ENCODE measurements around the gene PRR7. TPM values are rescaled to one million over a fixed set of nuclear protein-coding genes. Genes with fewer than 3 reads are reported as not detected.
A peak's percentile ranks its signal among the peaks of the same experiment; 100 is the strongest.

The PRR7 gene
- total and polyA plus RNA-seq, 2 experiments from 2014 or later, result 4.8 to 11.7 TPM

- Histone ChIP-seq H2AFZ (no peak overlapping the region), H3K27me3 (no peaks in the 10 kb centered on the region)
- TF ChIP-seq EZH2 (IDR thresholded peaks at IDR 0.05; ENCODE audit: borderline replicate concordance) (no peak), EZH2phosphoT487 (IDR thresholded peaks at IDR 0.05; ENCODE audit: low read depth, severe bottlenecking, unreplicated experiment) (no peak)
- TF ChIP-seq, protein P1, sequence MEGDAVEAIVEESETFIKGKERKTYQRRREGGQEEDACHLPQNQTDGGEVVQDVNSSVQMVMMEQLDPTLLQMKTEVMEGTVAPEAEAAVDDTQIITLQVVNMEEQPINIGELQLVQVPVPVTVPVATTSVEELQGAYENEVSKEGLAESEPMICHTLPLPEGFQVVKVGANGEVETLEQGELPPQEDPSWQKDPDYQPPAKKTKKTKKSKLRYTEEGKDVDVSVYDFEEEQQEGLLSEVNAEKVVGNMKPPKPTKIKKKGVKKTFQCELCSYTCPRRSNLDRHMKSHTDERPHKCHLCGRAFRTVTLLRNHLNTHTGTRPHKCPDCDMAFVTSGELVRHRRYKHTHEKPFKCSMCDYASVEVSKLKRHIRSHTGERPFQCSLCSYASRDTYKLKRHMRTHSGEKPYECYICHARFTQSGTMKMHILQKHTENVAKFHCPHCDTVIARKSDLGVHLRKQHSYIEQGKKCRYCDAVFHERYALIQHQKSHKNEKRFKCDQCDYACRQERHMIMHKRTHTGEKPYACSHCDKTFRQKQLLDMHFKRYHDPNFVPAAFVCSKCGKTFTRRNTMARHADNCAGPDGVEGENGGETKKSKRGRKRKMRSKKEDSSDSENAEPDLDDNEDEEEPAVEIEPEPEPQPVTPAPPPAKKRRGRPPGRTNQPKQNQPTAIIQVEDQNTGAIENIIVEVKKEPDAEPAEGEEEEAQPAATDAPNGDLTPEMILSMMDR (IDR thresholded peaks at IDR 0.05; ENCODE audit: poor library complexity), result no peak
Observed at GRCh38 chr5:177423671-177424070, 22.9 kb upstream of the PRR7 start.

GRCh38 chr5:177425196-177425800 lies 21.3 kb upstream of the PRR7 start:
- H4K20me1 ChIP-seq (ENCODE audit: insufficient read depth, poor library complexity, severe bottlenecking), result peaks cover 4% of the 10 kb centered on the region
- no peaks in the 10 kb centered on the region for H3K9me3 ChIP-seq (ENCODE audit: low read depth)
- no peaks in the 10 kb centered on the region for H3K27me3 ChIP-seq
- TF ChIP-seq EZH2phosphoT487 (IDR thresholded peaks at IDR 0.05; ENCODE audit: low read depth, severe bottlenecking, unreplicated experiment) (no peak), EZH2 (IDR thresholded peaks at IDR 0.05; ENCODE audit: borderline replicate concordance) (no peak)
- TF ChIP-seq, protein P1 (IDR thresholded peaks at IDR 0.05; ENCODE audit: poor library complexity), result no peak
- H3K4me2 ChIP-seq, result peak overlapping the region; percentile 73
- H3K4me3 ChIP-seq, result peak overlapping the region; percentile 12
- peak overlapping the region; percentile 25 for H2AFZ ChIP-seq
- WGBS (ENCODE audit: low lambda C conversion rate, missing lambda C conversion rate), result 46% methylated on average over 13 of the region's 13 CpGs
- peaks cover 9% of the 10 kb centered on the region for H3K4me1 ChIP-seq (ENCODE audit: insufficient read depth)
- H3K79me2 ChIP-seq, result peaks cover 29% of the 10 kb centered on the region
- no peaks in the 10 kb centered on the region for H3K36me3 ChIP-seq (replicated peaks; ENCODE audit: insufficient read depth, low read depth)
- peak overlapping the region; percentile 90 for H3K27ac ChIP-seq
- DNase-seq (ENCODE audit: low spot score), result no peak
- no peaks in the 10 kb centered on the region for H3K9me2 ChIP-seq (replicated peaks; ENCODE audit: insufficient read depth)

More at GRCh38 chr5:177423671-177424070, 22.9 kb upstream of the PRR7 start:
- Histone ChIP-seq H4K20me1 (ENCODE audit: insufficient read depth, poor library complexity, severe bottlenecking) (peaks cover 4% of the 10 kb centered on the region), H3K9me2 (replicated peaks; ENCODE audit: insufficient read depth) (no peaks in the 10 kb centered on the region), H3K9me3 (ENCODE audit: low read depth) (no peaks in the 10 kb centered on the region), H3K79me2 (peaks cover 19% of the 10 kb centered on the region), H3K27ac (no peak overlapping the region), H3K4me1 (ENCODE audit: insufficient read depth) (peaks cover 9% of the 10 kb centered on the region), H3K4me2 (no peak overlapping the region), H3K4me3 (no peak overlapping the region), H3K36me3 (replicated peaks; ENCODE audit: insufficient read depth, low read depth) (no peaks in the 10 kb centered on the region)
- 89% methylated on average over 2 of the region's 2 CpGs for WGBS (ENCODE audit: low lambda C conversion rate, missing lambda C conversion rate)
- DNase-seq (ENCODE audit: low spot score), result no peak

- peaks cover 9% of the 10 kb centered on the region for H3K4me1 ChIP-seq (ENCODE audit: insufficient read depth)
- WGBS (ENCODE audit: low lambda C conversion rate, missing lambda C conversion rate), result 1% methylated on average over 50 of the region's 52 CpGs
Observed at GRCh38 chr5:177425801-177426565, 20.6 kb upstream of the PRR7 start.

More at GRCh38 chr5:177425801-177426565, 20.6 kb upstream of the PRR7 start:
- Histone ChIP-seq H2AFZ (peak overlapping the region; percentile 25), H3K36me3 (replicated peaks; ENCODE audit: insufficient read depth, low read depth) (no peaks in the 10 kb centered on the region), H3K27me3 (no peaks in the 10 kb centered on the region), H3K27ac (peak overlapping the region; percentile 90), H4K20me1 (ENCODE audit: insufficient read depth, poor library complexity, severe bottlenecking) (peaks cover 4% of the 10 kb centered on the region), H3K4me3 (peak overlapping the region; percentile 12), H3K9me3 (ENCODE audit: low read depth) (no peaks in the 10 kb centered on the region), H3K9me2 (replicated peaks; ENCODE audit: insufficient read depth) (no peaks in the 10 kb centered on the region), H3K4me2 (peak overlapping the region; percentile 73), H3K79me2 (peaks cover 29% of the 10 kb centered on the region)
- TF ChIP-seq, protein P1 (IDR thresholded peaks at IDR 0.05; ENCODE audit: poor library complexity), result no peak
- no peak for TF ChIP-seq EZH2 (IDR thresholded peaks at IDR 0.05; ENCODE audit: borderline replicate concordance)
- no peak for TF ChIP-seq EZH2phosphoT487 (IDR thresholded peaks at IDR 0.05; ENCODE audit: low read depth, severe bottlenecking, unreplicated experiment)
- DNase-seq (ENCODE audit: low spot score), result peak; percentile 100

Data from hepatocyte (in vitro differentiated cells).